ENCODE data around the gene SCMH1.
"Not testable (repeated sequence)": the region's sequence is repeated elsewhere in the genome, so short reads cannot be mapped to it uniquely, and the experiment has no call there.

The SCMH1 gene

GRCh38 chr1:41199375-41199774, 42.7 kb downstream of the SCMH1 start:
- Mint-ChIP-seq H3K4me3 (no peak overlapping the region), H3K4me1 (peaks cover 11% of the 10 kb centered on the region), H3K36me3 (peaks cover 23% of the 10 kb centered on the region), H3K9me3 (peaks cover 6% of the 10 kb centered on the region), H3K27ac (no peak overlapping the region), H3K27me3 (no peaks in the 10 kb centered on the region)
- no peak for ATAC-seq

- no peaks in the 10 kb centered on the region for H3K27me3 Mint-ChIP-seq
- H3K27ac Mint-ChIP-seq, result no peak overlapping the region
- ATAC-seq, result no peak
- H3K9me3 Mint-ChIP-seq, result peaks cover 3% of the 10 kb centered on the region
- no peak overlapping the region for H3K4me3 Mint-ChIP-seq
- H3K4me1 Mint-ChIP-seq, result peaks cover 15% of the 10 kb centered on the region
- H3K36me3 Mint-ChIP-seq, result peaks cover 16% of the 10 kb centered on the region
Observed at GRCh38 chr1:41192456-41193178, 49.5 kb downstream of the SCMH1 start.

- no peak for ATAC-seq
- Mint-ChIP-seq H3K4me3 (no peak overlapping the region), H3K4me1 (peaks cover 6% of the 10 kb centered on the region), H3K9me3 (no peaks in the 10 kb centered on the region), H3K36me3 (peaks cover 42% of the 10 kb centered on the region), H3K27ac (no peak overlapping the region), H3K27me3 (no peaks in the 10 kb centered on the region)
Observed at GRCh38 chr1:41184446-41184845, 57.7 kb downstream of the SCMH1 start.

GRCh38 chr1:41178230-41178629, 63.9 kb downstream of the SCMH1 start:
- H3K9me3 Mint-ChIP-seq, H3K4me3 Mint-ChIP-seq, H3K27me3 Mint-ChIP-seq, H3K4me1 Mint-ChIP-seq, H3K27ac Mint-ChIP-seq, ATAC-seq: not testable (repeated sequence)
- H3K36me3 Mint-ChIP-seq, result peaks cover 88% of the 10 kb centered on the region

DNA sequence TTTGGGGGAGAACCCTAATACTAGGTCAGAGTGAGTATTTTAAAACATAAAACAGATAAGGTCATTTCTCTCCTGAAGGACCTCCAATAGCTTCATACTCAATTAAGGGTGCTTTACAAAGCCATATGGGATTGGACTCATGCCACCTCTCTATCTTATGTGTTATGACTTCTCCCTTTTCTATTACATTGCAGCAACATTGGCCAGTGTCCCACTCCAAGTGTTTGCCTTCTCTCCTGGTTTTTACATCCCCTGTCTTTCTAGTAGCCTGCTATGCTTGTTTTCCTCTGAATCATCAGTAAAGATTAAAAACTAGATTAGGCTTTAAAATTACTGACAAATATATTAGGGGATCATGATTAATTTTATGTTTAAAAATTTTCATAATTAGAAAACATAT, 66.6 kb downstream of the SCMH1 start:
- peaks cover 85% of the 10 kb centered on the region for H3K36me3 Mint-ChIP-seq
- no peak overlapping the region for H3K4me3 Mint-ChIP-seq
- peaks cover 5% of the 10 kb centered on the region for H3K9me3 Mint-ChIP-seq
- no peak overlapping the region for H3K27ac Mint-ChIP-seq
- H3K27me3 Mint-ChIP-seq, result no peaks in the 10 kb centered on the region
- H3K4me1 Mint-ChIP-seq, result peaks cover 30% of the 10 kb centered on the region
- ATAC-seq, result no peak

- Mint-ChIP-seq H3K27me3 (no peaks in the 10 kb centered on the region), H3K27ac (no peak overlapping the region), H3K4me1 (peaks cover 32% of the 10 kb centered on the region), H3K36me3 (peaks cover 79% of the 10 kb centered on the region), H3K9me3 (peaks cover 6% of the 10 kb centered on the region), H3K4me3 (no peak overlapping the region)
- ATAC-seq, result no peak
Observed at GRCh38 chr1:41174170-41174569, 67.9 kb downstream of the SCMH1 start.

GRCh38 chr1:41173651-41174050, 68.5 kb downstream of the SCMH1 start:
- no peak overlapping the region for H3K27ac Mint-ChIP-seq
- no peak for ATAC-seq
- peaks cover 6% of the 10 kb centered on the region for H3K9me3 Mint-ChIP-seq
- H3K27me3 Mint-ChIP-seq, result no peaks in the 10 kb centered on the region
- peaks cover 79% of the 10 kb centered on the region for H3K36me3 Mint-ChIP-seq
- peaks cover 32% of the 10 kb centered on the region for H3K4me1 Mint-ChIP-seq
- H3K4me3 Mint-ChIP-seq, result no peak overlapping the region

- Mint-ChIP-seq H3K4me1 (peaks cover 32% of the 10 kb centered on the region), H3K27ac (no peak overlapping the region), H3K27me3 (no peaks in the 10 kb centered on the region), H3K36me3 (peaks cover 72% of the 10 kb centered on the region), H3K9me3 (peaks cover 14% of the 10 kb centered on the region), H3K4me3 (no peak overlapping the region)
- ATAC-seq, result no peak
Observed at GRCh38 chr1:41171266-41171874, 70.7 kb downstream of the SCMH1 start.

DNA sequence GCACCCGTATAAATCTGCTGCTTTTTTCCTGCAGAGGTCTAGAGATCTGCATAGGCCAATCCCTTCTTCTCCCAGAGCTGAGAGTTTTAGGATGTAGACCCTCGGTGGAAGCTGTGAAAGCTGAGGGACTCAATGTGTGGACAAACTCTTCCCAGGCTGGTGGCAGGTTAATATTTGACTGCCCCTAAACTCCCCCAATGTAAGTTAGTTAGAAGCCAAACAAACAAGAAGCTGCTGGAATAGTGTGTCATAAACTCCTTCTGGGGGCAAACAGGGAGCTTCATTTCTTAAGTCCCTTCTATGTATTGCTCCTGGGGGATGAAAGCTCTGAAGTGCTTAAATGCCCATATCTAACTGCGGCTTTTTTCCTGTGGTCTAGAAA, 72.3 kb downstream of the SCMH1 start:
- peaks cover 14% of the 10 kb centered on the region for H3K9me3 Mint-ChIP-seq
- H3K4me1 Mint-ChIP-seq, result peaks cover 32% of the 10 kb centered on the region
- H3K4me3 Mint-ChIP-seq, result no peak overlapping the region
- H3K36me3 Mint-ChIP-seq, result peaks cover 57% of the 10 kb centered on the region
- H3K27me3 Mint-ChIP-seq, result no peaks in the 10 kb centered on the region
- no peak overlapping the region for H3K27ac Mint-ChIP-seq
- ATAC-seq, result no peak

DNA sequence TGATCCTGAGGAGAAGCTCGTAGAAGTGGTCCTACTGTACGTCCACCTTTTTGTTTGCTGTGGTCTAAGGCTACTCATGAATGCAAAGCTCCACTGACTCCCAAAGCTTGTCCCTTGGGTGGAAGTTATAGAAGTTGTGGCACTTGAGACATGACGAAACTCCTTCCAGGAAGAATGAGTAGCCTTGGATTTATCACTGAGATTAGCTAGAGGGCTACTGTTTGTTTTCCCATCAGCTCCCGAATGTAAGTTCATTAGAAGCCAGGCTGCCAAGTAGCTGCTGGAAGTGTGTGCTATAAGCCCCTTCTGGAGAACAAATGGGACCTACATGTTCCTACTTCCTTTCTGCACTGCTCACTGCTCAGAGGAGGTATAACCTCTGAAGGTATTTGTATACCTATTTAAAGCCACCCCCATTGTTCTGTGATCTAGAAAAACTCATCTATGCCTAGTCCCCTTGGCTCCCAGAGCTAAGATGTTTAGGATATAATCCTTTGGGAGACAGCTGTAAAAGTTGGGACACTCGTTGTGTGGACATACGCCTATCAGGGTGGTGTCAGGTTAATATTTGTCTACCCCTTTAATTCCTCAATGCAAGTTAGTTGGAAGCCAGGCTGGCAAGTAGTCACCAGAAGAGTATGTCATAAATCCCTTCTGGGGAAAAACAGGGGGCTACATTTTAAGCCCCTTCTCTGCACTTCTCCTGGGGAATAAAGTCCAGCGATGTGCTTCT, 72.9 kb downstream of the SCMH1 start:
- no peak overlapping the region for H3K4me3 Mint-ChIP-seq
- H3K36me3 Mint-ChIP-seq, result peaks cover 52% of the 10 kb centered on the region
- H3K4me1 Mint-ChIP-seq, result peaks cover 32% of the 10 kb centered on the region
- H3K9me3 Mint-ChIP-seq, result peaks cover 14% of the 10 kb centered on the region
- H3K27ac Mint-ChIP-seq, result no peak overlapping the region
- ATAC-seq, result no peak
- H3K27me3 Mint-ChIP-seq, result no peaks in the 10 kb centered on the region

DNA sequence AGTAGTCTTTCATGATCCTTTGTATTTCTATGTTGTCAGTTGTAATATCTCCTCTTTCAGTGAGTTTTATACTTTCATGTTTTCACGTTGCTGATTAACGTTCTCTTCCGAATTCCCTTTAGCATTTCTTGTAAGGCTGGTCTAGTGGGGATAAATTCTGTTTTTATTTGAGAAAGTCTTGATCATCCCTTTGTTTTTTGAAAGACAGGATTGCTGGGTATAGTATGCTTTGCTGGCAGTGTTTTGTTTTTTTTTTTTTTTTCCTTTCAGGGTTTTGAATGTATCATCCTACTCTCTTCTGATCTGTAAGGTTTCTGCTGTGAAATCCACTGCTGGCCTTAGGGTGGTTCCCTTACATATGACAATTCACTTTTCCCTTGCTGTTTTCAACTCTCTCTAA, 74.4 kb downstream of the SCMH1 start:
- Mint-ChIP-seq H3K4me3 (no peak overlapping the region), H3K27me3 (no peaks in the 10 kb centered on the region), H3K4me1 (peaks cover 23% of the 10 kb centered on the region), H3K9me3 (peaks cover 13% of the 10 kb centered on the region), H3K27ac (no peak overlapping the region), H3K36me3 (peaks cover 51% of the 10 kb centered on the region)
- ATAC-seq, result no peak

DNA sequence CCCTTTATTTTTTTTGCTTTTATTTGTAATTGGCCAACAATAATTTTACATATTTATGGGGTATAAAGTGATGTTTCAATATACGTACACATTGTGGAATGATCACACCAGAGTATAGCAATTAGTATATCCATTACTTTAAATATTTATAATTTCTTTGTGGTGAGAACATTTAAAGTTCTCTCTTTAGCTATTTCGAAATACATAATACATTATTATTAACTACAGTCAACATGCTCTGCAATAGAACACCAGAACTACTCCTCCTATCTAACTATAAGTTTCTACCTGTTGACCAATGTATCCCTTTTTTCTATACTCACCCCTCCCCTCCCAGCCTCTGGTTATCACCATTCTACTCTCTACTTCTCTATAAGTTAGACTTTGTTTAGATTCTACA, 77.4 kb downstream of the SCMH1 start:
- Mint-ChIP-seq H3K4me1 (no peaks in the 10 kb centered on the region), H3K9me3 (peaks cover 8% of the 10 kb centered on the region), H3K36me3 (peaks cover 36% of the 10 kb centered on the region), H3K27ac (no peak overlapping the region), H3K27me3 (no peaks in the 10 kb centered on the region), H3K4me3 (no peak overlapping the region)
- no peak for ATAC-seq

GRCh38 chr1:41162441-41162840, 79.7 kb downstream of the SCMH1 start:
- no peak overlapping the region for H3K4me3 Mint-ChIP-seq
- ATAC-seq, result no peak
- peaks cover 34% of the 10 kb centered on the region for H3K36me3 Mint-ChIP-seq
- H3K27ac Mint-ChIP-seq, result no peak overlapping the region
- no peaks in the 10 kb centered on the region for H3K9me3 Mint-ChIP-seq
- H3K27me3 Mint-ChIP-seq, result no peaks in the 10 kb centered on the region
- H3K4me1 Mint-ChIP-seq, result no peaks in the 10 kb centered on the region

- H3K4me3 Mint-ChIP-seq, result no peak overlapping the region
- no peak overlapping the region for H3K27ac Mint-ChIP-seq
- H3K9me3 Mint-ChIP-seq, result no peaks in the 10 kb centered on the region
- no peaks in the 10 kb centered on the region for H3K4me1 Mint-ChIP-seq
- peaks cover 31% of the 10 kb centered on the region for H3K36me3 Mint-ChIP-seq
- H3K27me3 Mint-ChIP-seq, result no peaks in the 10 kb centered on the region
- no peak for ATAC-seq
Observed at GRCh38 chr1:41161846-41162245, 80.3 kb downstream of the SCMH1 start.

DNA sequence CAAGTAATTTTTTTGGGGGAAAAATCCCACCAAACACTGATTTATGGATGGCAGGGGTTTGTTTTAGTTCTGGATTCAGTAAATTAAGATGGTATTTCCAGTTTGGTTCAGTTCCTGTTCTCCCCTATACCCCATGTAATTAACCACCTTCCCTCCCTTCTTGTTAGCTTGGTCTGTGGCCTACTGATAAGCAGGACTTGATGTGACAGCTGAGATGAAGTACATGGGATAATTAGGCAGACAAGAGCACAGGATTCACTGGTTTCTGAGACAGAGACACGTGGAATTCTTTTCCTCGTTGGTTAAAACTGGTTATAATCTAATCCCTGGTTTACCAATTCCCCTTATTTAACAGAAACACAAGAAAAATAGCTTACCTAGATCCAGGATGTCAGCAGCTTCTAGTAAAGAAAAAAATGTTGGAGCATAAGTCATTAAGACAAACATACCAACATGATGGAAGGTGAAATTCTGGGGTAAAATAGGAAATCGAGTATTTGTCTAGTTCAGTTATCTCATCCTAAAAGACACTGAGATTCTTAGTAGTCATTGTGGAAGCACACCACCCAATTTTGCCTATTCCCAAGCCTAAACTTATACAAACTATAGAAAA, 81.5 kb downstream of the SCMH1 start:
- no peaks in the 10 kb centered on the region for H3K4me1 Mint-ChIP-seq
- no peaks in the 10 kb centered on the region for H3K9me3 Mint-ChIP-seq
- peaks cover 36% of the 10 kb centered on the region for H3K36me3 Mint-ChIP-seq
- no peaks in the 10 kb centered on the region for H3K27me3 Mint-ChIP-seq
- no peak overlapping the region for H3K27ac Mint-ChIP-seq
- no peak overlapping the region for H3K4me3 Mint-ChIP-seq
- ATAC-seq, result no peak

Measured in stimulated activated memory B cell treated with anti-CD40 and anti-IgM and Interleukin-4, amounts not matched to agents 10 μg/mL and 1 μg/mL and 100 μg/mL, for 72 hours (primary cell).